Measurements from ENCODE around the gene EVPLL.
"Not testable (repeated sequence)": the region's sequence is repeated elsewhere in the genome, so short reads cannot be mapped to it uniquely, and the experiment has no call there.

EVPLL gene

GRCh38 chr17:18338158-18338557 is 39.4 kb upstream of the EVPLL start:
- WGBS: 98% methylated on average over 14 of the region's 25 CpGs

GRCh38 chr17:18339933-18340332 is 37.6 kb upstream of the EVPLL start:
- no peaks in the 10 kb centered on the region for H3K4me1 ChIP-seq (ENCODE audit: control insufficient read depth, insufficient read depth, low read depth, low read length)
- no peak overlapping the region for H2AK5ac ChIP-seq (ENCODE audit: low read length, severe bottlenecking)
- no peak overlapping the region for H3K14ac ChIP-seq (ENCODE audit: low read length in 2 of 2)
- 99% methylated on average over 13 of the region's 13 CpGs for WGBS
- no peak overlapping the region for H3K4me3 ChIP-seq (ENCODE audit: insufficient read depth in 1 of 2, low read depth in 1 of 2, low read length in 2 of 2)
- no peak overlapping the region for H3K18ac ChIP-seq (ENCODE audit: low read depth in 1 of 2, low read length in 2 of 2)
- H3K9me3 ChIP-seq (ENCODE audit: control insufficient read depth, low read length): no peaks in the 10 kb centered on the region
- no peak for DNase-seq
- no peak overlapping the region for H3K4ac ChIP-seq (ENCODE audit: low read depth in 1 of 2, low read length in 2 of 2)
- H3K79me1 ChIP-seq (replicated peaks; ENCODE audit: low read length, poor library complexity, severe bottlenecking): peaks cover 2% of the 10 kb centered on the region
- no peak overlapping the region for H3K4me2 ChIP-seq (ENCODE audit: low read length, poor library complexity, severe bottlenecking)
- H3K27me3 ChIP-seq (ENCODE audit: control insufficient read depth in 1 of 2, insufficient read depth in 1 of 2, low read length in 2 of 2): no peaks in the 10 kb centered on the region
- H2AFZ ChIP-seq (ENCODE audit: low read depth, low read length): no peak overlapping the region
- no peak overlapping the region for H4K8ac ChIP-seq (ENCODE audit: low read length)
- H2BK15ac ChIP-seq (ENCODE audit: low read depth, poor library complexity, severe bottlenecking): no peak overlapping the region
- no peak overlapping the region for H3K9ac ChIP-seq (ENCODE audit: low read length)
- H3K36me3 ChIP-seq (ENCODE audit: control insufficient read depth in 1 of 2, insufficient read depth in 2 of 2, low read depth in 1 of 2, low read length in 2 of 2): peaks cover 32 to 46% of the 10 kb centered on the region in 2 experiments
- H3K27ac ChIP-seq (ENCODE audit: low read length, poor library complexity, severe bottlenecking): no peak overlapping the region
- no peak overlapping the region for H2BK12ac ChIP-seq (ENCODE audit: low read length in 2 of 2)
- H3K23ac ChIP-seq (ENCODE audit: low read length in 2 of 2): no peak overlapping the region
- H4K91ac ChIP-seq (ENCODE audit: low read length): no peak overlapping the region
- H2BK120ac ChIP-seq (ENCODE audit: low read depth, low read length): no peak overlapping the region
- no peak overlapping the region for H2BK5ac ChIP-seq (ENCODE audit: low read depth, low read length, poor library complexity, severe bottlenecking)

More at GRCh38 chr17:18338158-18338557, 39.4 kb upstream of the EVPLL start:
- not testable (repeated sequence) for H4K8ac ChIP-seq (ENCODE audit: low read length); H2BK120ac ChIP-seq (ENCODE audit: low read depth, low read length); H3K27me3 ChIP-seq (ENCODE audit: control insufficient read depth in 1 of 2, insufficient read depth in 1 of 2, low read length in 2 of 2); H3K14ac ChIP-seq (ENCODE audit: low read length in 2 of 2); H4K91ac ChIP-seq (ENCODE audit: low read length); H3K27ac ChIP-seq (ENCODE audit: low read length, poor library complexity, severe bottlenecking); H3K4me1 ChIP-seq (ENCODE audit: control insufficient read depth, insufficient read depth, low read depth, low read length); H2BK15ac ChIP-seq (ENCODE audit: low read depth, poor library complexity, severe bottlenecking); H3K4me3 ChIP-seq (ENCODE audit: insufficient read depth in 1 of 2, low read depth in 1 of 2, low read length in 2 of 2); H2BK5ac ChIP-seq (ENCODE audit: low read depth, low read length, poor library complexity, severe bottlenecking); DNase-seq; H2BK12ac ChIP-seq (ENCODE audit: low read length in 2 of 2); H2AK5ac ChIP-seq (ENCODE audit: low read length, severe bottlenecking); H2AFZ ChIP-seq (ENCODE audit: low read depth, low read length); H3K9me3 ChIP-seq (ENCODE audit: control insufficient read depth, low read length); H3K4ac ChIP-seq (ENCODE audit: low read depth in 1 of 2, low read length in 2 of 2); H3K9ac ChIP-seq (ENCODE audit: low read length); H3K23ac ChIP-seq (ENCODE audit: low read length in 2 of 2); H3K79me1 ChIP-seq (replicated peaks; ENCODE audit: low read length, poor library complexity, severe bottlenecking); H3K18ac ChIP-seq (ENCODE audit: low read depth in 1 of 2, low read length in 2 of 2); H3K4me2 ChIP-seq (ENCODE audit: low read length, poor library complexity, severe bottlenecking)
- peaks cover 35 to 48% of the 10 kb centered on the region in 2 experiments for H3K36me3 ChIP-seq (ENCODE audit: control insufficient read depth in 1 of 2, insufficient read depth in 2 of 2, low read depth in 1 of 2, low read length in 2 of 2)

DNA sequence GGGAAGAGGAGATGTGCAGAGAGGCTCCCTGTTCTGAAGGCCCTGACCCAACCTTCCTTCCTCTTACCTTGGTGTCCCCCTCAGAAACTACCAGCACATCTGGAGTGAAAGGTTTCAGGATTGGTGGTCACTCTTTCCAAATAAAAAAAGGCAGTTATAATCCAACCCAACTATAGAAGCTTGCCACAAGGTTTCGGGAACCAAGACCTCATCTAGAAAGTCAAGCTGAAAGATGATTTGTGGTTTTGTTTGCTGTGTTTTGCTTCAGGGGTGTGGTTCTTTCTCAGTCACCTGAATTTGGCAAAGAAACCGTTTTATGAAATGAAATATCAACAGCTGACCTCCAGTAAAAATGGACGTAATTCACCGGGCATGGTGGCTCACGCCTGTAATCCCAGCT is 33.6 kb upstream of the EVPLL start:
- Histone ChIP-seq H3K4me2 (ENCODE audit: low read length, poor library complexity, severe bottlenecking) (no peak overlapping the region), H3K14ac (ENCODE audit: low read length in 2 of 2) (no peak overlapping the region), H3K9ac (ENCODE audit: low read length) (no peak overlapping the region), H3K36me3 (ENCODE audit: control insufficient read depth in 1 of 2, insufficient read depth in 2 of 2, low read depth in 1 of 2, low read length in 2 of 2) (peaks cover 50 to 59% of the 10 kb centered on the region in 2 experiments), H2BK5ac (ENCODE audit: low read depth, low read length, poor library complexity, severe bottlenecking) (no peak overlapping the region), H2AK5ac (ENCODE audit: low read length, severe bottlenecking) (no peak overlapping the region), H3K4ac (ENCODE audit: low read depth in 1 of 2, low read length in 2 of 2) (no peak overlapping the region), H3K27me3 (ENCODE audit: control insufficient read depth in 1 of 2, insufficient read depth in 1 of 2, low read length in 2 of 2) (no peaks in the 10 kb centered on the region), H2AFZ (ENCODE audit: low read depth, low read length) (no peak overlapping the region), H4K8ac (ENCODE audit: low read length) (no peak overlapping the region), H2BK15ac (ENCODE audit: low read depth, poor library complexity, severe bottlenecking) (no peak overlapping the region), H3K4me1 (ENCODE audit: control insufficient read depth, insufficient read depth, low read depth, low read length) (no peaks in the 10 kb centered on the region), H3K79me1 (replicated peaks; ENCODE audit: low read length, poor library complexity, severe bottlenecking) (peaks cover 2% of the 10 kb centered on the region), H2BK12ac (ENCODE audit: low read length in 2 of 2) (no peak overlapping the region), H3K4me3 (ENCODE audit: insufficient read depth in 1 of 2, low read depth in 1 of 2, low read length in 2 of 2) (no peak overlapping the region), H2BK120ac (ENCODE audit: low read depth, low read length) (no peak overlapping the region), H4K91ac (ENCODE audit: low read length) (no peak overlapping the region), H3K27ac (ENCODE audit: low read length, poor library complexity, severe bottlenecking) (no peak overlapping the region), H3K9me3 (ENCODE audit: control insufficient read depth, low read length) (no peaks in the 10 kb centered on the region), H3K18ac (ENCODE audit: low read depth in 1 of 2, low read length in 2 of 2) (no peak overlapping the region), H3K23ac (ENCODE audit: low read length in 2 of 2) (no peak overlapping the region)
- DNase-seq: no peak
- 97% methylated on average over 5 of the region's 5 CpGs for WGBS

- no peak overlapping the region for H2BK12ac ChIP-seq (ENCODE audit: low read length in 2 of 2)
- H3K9me3 ChIP-seq (ENCODE audit: control insufficient read depth, low read length): no peaks in the 10 kb centered on the region
- no peak for DNase-seq
- no peak overlapping the region for H2BK5ac ChIP-seq (ENCODE audit: low read depth, low read length, poor library complexity, severe bottlenecking)
- H3K27me3 ChIP-seq (ENCODE audit: control insufficient read depth in 1 of 2, insufficient read depth in 1 of 2, low read length in 2 of 2): no peaks in the 10 kb centered on the region
- 96% methylated on average over 2 of the region's 6 CpGs for WGBS
- no peak overlapping the region for H3K9ac ChIP-seq (ENCODE audit: low read length)
- H2BK120ac ChIP-seq (ENCODE audit: low read depth, low read length): no peak overlapping the region
- H2BK15ac ChIP-seq (ENCODE audit: low read depth, poor library complexity, severe bottlenecking): no peak overlapping the region
- H3K18ac ChIP-seq (ENCODE audit: low read depth in 1 of 2, low read length in 2 of 2): no peak overlapping the region
- peaks cover 12% of the 10 kb centered on the region for H3K4me1 ChIP-seq (ENCODE audit: control insufficient read depth, insufficient read depth, low read depth, low read length)
- H2AFZ ChIP-seq (ENCODE audit: low read depth, low read length): no peak overlapping the region
- peaks cover 20 to 24% of the 10 kb centered on the region in 2 experiments for H3K36me3 ChIP-seq (ENCODE audit: control insufficient read depth in 1 of 2, insufficient read depth in 2 of 2, low read depth in 1 of 2, low read length in 2 of 2)
- H3K14ac ChIP-seq (ENCODE audit: low read length in 2 of 2): no peak overlapping the region
- H3K23ac ChIP-seq (ENCODE audit: low read length in 2 of 2): no peak overlapping the region
- no peak overlapping the region for H4K8ac ChIP-seq (ENCODE audit: low read length)
- no peak overlapping the region for H4K91ac ChIP-seq (ENCODE audit: low read length)
- no peak overlapping the region for H3K4me3 ChIP-seq (ENCODE audit: insufficient read depth in 1 of 2, low read depth in 1 of 2, low read length in 2 of 2)
- H3K4me2 ChIP-seq (ENCODE audit: low read length, poor library complexity, severe bottlenecking): no peak overlapping the region
- H2AK5ac ChIP-seq (ENCODE audit: low read length, severe bottlenecking): no peak overlapping the region
- H3K4ac ChIP-seq (ENCODE audit: low read depth in 1 of 2, low read length in 2 of 2): no peak overlapping the region
- no peak overlapping the region for H3K27ac ChIP-seq (ENCODE audit: low read length, poor library complexity, severe bottlenecking)
- H3K79me1 ChIP-seq (replicated peaks; ENCODE audit: low read length, poor library complexity, severe bottlenecking): peaks cover 7% of the 10 kb centered on the region
Measured at GRCh38 chr17:18353541-18353940, 24.0 kb upstream of the EVPLL start.

Data from mesenchymal stem cell (in vitro differentiated cells and primary cell).